Fibroblast of skin of scalp (primary cell): ENCODE results near the gene NAA60.

Source experiments
- DNase-seq: peaks from one replicate; pipeline ENCODE4 v3.0.0-alpha.2; 2013

The NAA60 gene

DNA sequence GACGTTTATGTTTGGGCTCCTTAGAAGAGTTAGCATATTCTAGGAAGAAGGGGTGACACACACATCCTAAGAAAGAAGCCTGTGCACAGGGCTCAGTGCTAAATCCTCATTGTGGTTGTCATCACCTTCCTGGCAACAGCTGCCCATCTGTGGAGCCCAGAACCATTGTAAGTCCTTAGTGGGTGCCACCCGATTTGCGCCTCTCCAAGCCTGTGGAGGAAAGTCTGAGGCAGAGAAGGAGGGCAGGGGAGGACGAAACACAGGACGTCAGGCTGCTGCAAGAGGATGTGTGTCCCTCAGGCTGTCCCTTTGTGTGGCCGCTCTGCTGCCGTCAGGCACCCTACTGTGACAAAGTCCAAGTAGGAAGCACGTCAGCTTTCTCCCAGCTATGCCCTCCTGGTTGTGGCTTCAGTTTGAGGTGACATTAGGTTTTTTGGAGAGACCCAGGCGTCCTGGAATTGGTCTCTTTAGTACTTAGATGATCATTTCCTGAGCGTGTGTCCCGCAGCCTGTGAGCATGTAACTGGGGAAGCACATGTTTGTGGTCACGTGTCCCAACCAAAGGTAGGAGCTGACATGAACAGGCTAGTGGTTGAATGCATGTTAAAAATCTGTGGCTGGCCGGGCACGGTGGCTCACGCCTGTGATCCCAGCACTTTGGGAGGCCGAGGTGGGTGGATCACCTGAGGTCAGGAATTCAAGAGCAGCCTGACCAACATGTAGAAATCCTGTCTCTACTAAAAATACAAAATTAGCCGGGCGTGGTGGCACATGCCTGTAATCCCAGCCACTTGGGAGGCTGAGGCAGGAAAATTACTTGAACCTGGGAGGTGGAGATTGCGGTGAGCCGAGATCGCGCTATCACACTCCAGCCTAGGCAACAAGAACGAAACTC lies 68.1 kb downstream of the NAA60 start:
- no peak for DNase-seq

GRCh38 chr16:3513892-3514583 lies 70.6 kb downstream of the NAA60 start:
- no peak for DNase-seq

DNA sequence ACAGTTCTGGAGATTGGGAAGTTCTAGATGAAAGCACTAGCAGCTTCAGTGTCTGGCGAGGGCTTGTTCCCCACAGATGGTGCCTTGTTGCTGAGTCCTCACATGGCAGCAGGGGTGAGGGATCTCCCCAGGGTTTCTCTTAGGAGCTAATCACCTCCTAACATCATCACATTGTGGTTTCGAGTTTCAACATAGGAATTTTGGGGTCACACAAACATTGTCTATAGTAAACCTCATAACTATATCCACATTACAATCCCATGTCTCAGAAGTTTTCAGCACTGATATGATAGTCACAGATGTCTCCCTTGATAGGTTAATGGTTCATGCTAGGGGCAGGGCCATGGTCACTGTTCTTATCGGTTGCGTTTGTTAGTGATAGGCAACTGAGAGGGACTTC lies 71.1 kb downstream of the NAA60 start:
- DNase-seq = peak; percentile 25

- DNase-seq = no peak
These were observed 72.4 kb downstream of the NAA60 start for GRCh38 chr16:3515897-3516296.

DNA sequence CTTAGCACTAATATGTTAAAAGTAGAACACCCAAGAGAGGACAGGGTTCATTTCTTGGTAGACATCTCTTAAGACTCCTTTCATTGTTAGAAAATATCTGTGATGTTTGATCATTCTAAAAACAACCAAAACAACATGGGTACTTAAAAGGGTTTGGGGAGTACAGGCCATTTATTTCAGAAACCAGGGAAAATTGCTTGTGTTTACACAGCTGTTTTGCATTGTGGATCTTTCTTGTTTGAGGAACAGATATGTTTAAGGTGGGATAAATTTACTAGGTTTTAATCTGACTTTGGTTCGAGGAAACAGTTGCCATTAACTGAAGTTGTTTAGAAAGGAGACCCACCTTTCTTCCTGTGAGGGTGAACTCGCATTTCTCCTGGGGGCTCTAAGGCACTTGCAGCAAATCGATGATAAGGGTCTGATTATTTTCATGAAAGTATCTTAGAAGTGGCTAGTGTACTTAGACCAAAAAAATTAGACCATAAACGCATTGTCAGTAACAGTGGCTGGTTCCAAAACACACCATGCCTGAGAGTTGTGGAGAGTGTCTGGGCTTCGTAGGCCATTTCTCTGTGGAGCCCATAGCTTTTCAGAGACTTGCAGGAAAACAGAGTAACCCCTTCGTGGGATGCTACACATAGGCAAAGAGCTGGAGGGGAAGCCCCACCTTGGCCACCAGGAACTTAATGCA lies 75.0 kb downstream of the NAA60 start:
- DNase-seq = no peak

DNA sequence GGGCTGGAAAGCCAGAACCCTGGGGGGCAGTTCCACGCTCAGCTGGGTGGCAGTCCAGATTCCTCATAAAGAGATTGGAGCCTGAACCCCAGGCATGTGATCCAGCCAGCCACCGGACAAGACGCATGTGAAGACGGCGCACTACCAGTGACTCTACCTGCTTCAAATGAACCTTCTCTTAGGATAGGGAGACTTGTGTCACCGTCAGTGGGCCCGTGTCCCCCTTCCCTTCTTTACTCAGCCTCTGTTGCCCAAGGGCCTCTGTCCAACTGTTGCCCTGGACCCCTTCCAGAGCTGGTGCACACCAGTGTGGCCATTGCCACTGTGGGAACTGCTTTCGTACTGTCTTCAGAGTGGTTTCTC lies 75.5 kb downstream of the NAA60 start:
- no peak for DNase-seq

DNA sequence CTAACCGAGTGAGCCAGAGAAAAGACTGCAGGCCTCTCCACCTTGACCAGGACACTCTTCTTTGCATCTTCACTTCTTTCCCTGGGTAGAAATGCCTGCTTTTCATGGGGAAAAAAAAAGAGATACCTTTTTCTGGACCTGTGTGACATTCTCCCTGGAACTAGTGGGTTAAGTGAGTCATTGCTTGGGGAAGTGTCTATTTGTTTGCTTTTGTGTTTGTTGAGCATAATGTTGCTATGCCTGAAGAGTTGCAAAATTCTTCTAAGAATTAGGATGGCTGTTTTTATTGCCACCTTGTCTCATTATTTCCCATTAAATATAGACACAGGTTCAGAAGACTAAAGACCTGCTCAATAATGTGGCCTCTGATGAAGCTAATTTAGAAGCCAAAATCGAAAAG lies 76.1 kb downstream of the NAA60 start:
- no peak for DNase-seq

DNA sequence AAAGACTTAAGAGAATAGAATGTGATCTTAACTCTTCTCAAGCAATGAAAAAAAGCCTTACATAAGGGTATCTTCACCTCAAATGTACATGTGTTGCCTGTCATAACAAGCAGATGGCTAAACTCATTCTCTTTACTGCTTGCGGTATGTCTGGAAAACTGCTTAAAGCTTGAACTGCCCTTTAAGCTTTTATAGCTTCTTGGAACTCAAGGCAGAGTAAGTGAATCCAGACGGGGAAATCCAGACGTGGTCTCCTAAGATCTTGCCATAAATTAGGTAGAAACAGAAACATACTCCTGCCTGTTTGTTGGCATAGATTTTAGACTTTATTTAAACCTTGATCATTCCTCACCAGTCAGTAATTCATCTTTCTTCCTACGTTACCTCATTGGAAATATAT lies 76.9 kb downstream of the NAA60 start:
- DNase-seq = peak; percentile 4

- no peak for DNase-seq
These were observed 77.4 kb downstream of the NAA60 start for GRCh38 chr16:3520841-3521240.

GRCh38 chr16:3523281-3523680 lies 79.8 kb downstream of the NAA60 start:
- no peak for DNase-seq

- DNase-seq = no peak
These were observed 82.5 kb downstream of the NAA60 start for GRCh38 chr16:3525951-3526350.

GRCh38 chr16:3527216-3527829 lies 83.8 kb downstream of the NAA60 start:
- peak; percentile 56 for DNase-seq

DNA sequence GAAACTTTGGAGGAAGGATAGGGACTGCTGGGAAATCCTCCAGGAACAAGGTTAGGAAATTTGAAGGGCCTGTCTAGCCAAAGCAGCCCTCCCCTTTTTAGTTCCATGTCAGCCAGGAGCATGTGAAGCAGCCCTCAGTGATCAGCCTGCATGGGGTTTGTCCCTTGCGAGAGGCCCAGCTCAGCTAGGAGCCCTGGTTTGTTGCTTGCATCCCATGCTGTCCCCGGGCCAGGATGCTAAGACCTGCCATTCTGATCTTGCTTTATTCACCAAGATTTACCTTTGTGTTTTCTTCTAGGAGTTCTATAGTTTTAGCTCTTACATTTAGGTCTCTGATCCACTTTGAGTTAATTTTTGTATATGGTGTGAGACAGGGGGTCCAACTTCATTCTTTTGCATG lies 84.9 kb downstream of the NAA60 start:
- DNase-seq = no peak

DNA sequence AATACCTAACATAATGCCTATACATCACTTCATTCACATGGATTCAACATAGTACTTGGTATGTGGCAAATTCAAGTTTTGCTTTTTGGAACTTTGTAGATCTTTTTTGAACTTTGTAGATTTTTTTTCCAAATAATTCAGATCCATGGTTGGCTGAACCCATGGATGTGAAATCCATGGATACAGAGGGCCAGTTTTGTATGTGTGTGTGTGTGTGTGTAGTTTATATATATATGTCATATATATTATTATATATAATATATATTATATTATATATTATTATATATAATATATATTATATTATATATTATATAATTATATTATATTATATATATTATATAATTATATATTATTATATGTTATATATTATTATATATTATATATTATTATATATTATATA lies 85.7 kb downstream of the NAA60 start:
- DNase-seq = no peak

- DNase-seq = no peak
These were observed 87.0 kb downstream of the NAA60 start for GRCh38 chr16:3530371-3530914.

- no peak for DNase-seq
These were observed 89.3 kb downstream of the NAA60 start for GRCh38 chr16:3532741-3533140.

DNA sequence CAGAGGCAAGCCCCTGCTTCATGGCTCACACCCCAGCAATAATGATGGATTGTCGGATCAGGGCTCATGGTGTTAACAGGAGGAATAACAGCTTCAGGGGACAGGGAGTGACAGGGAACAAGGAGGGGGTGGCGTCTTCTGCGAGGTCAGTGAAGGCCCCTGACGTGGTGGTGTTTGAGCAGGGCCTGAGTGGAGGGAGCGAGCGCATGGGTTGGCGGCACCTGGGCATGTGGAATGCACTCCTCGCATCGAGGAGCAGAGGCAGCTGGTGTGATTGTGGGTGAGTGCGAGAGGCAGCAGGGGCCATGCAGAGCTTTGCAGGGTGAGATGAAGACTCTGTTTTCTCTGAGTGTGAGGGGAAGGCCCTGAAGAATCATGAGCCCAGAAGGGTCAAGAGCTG lies 90.6 kb downstream of the NAA60 start:
- DNase-seq = no peak

GRCh38 chr16:3536271-3536731 lies 92.8 kb downstream of the NAA60 start:
- DNase-seq = peak; percentile 82
